ENCODE measurements around the gene SEC23B.
A peak's percentile ranks its signal among the peaks of the same experiment; 100 is the strongest.
"Not testable (repeated sequence)": the region's sequence is repeated elsewhere in the genome, so short reads cannot be mapped to it uniquely, and the experiment has no call there.

SEC23B gene

GRCh38 chr20:18507218-18508191, at the start of gene SEC23B:
Gene SEC23B (plus strand): TSS chr20:18507940. CDS start chr20:18510836, 2,896 bp downstream.
- DNase-seq = peak; percentile 98

GRCh38 chr20:18465536-18466200, 42.1 kb upstream of the SEC23B start:
- no peak for DNase-seq

- DNase-seq = no peak
Observed at GRCh38 chr20:18466574-18466893, 41.2 kb upstream of the SEC23B start.

GRCh38 chr20:18466894-18467730, 40.6 kb upstream of the SEC23B start, which contains the start of the genes DZANK1 and POLR3F:
Gene DZANK1 (minus strand): TSS chr20:18467030. CDS start chr20:18465358, 1,672 bp downstream.
Gene POLR3F (plus strand): TSS chr20:18467390. CDS start chr20:18467507, 117 bp downstream.
- DNase-seq = peak; percentile 96

- no peak for DNase-seq
Observed at GRCh38 chr20:18477218-18477617, 30.5 kb upstream of the SEC23B start.

- DNase-seq = no peak
Observed at GRCh38 chr20:18477821-18478220, 29.9 kb upstream of the SEC23B start.

GRCh38 chr20:18481596-18481995, 26.1 kb upstream of the SEC23B start:
- DNase-seq = no peak

GRCh38 chr20:18488301-18488700, 19.4 kb upstream of the SEC23B start:
- no peak for DNase-seq

- no peak for DNase-seq
Observed at GRCh38 chr20:18496042-18496441, 11.7 kb upstream of the SEC23B start.

GRCh38 chr20:18496740-18497592, 10.8 kb upstream of the SEC23B start, which contains the start of gene RBBP9:
Gene RBBP9 (minus strand): TSS chr20:18497225. CDS start chr20:18497167, 58 bp downstream.
- DNase-seq = peak; percentile 89

GRCh38 chr20:18497603-18498002, 10.1 kb upstream of the SEC23B start:
- no peak for DNase-seq

GRCh38 chr20:18501672-18502071, 6.1 kb upstream of the SEC23B start:
- not testable (repeated sequence) for DNase-seq

- no peak for DNase-seq
Observed at GRCh38 chr20:18504479-18505060, 3.2 kb upstream of the SEC23B start.

- no peak for DNase-seq
Observed at GRCh38 chr20:18506744-18507143, 996 bp upstream of the SEC23B start.

GRCh38 chr20:18511571-18511970, 3.8 kb downstream of the SEC23B start:
- DNase-seq = no peak

- DNase-seq = no peak
Observed at GRCh38 chr20:18513208-18513607, 5.5 kb downstream of the SEC23B start.

GRCh38 chr20:18514127-18514526, 6.4 kb downstream of the SEC23B start:
- DNase-seq = no peak

GRCh38 chr20:18515973-18516372, 8.2 kb downstream of the SEC23B start:
- DNase-seq = no peak

GRCh38 chr20:18522066-18522465, 14.3 kb downstream of the SEC23B start:
- not testable (repeated sequence) for DNase-seq

- no peak for DNase-seq
Observed at GRCh38 chr20:18523066-18523465, 15.3 kb downstream of the SEC23B start.

- no peak for DNase-seq
Observed at GRCh38 chr20:18524646-18525045, 16.9 kb downstream of the SEC23B start.
